HK-2 (cell line): ENCODE measurements around the gene RAPGEF5.

Source experiments
- DNase-seq: peaks from one replicate; pipeline ENCODE4 v3.0.0-alpha.2; 2018; ENCODE audit not compliant: unreplicated experiment

Gene RAPGEF5

DNA sequence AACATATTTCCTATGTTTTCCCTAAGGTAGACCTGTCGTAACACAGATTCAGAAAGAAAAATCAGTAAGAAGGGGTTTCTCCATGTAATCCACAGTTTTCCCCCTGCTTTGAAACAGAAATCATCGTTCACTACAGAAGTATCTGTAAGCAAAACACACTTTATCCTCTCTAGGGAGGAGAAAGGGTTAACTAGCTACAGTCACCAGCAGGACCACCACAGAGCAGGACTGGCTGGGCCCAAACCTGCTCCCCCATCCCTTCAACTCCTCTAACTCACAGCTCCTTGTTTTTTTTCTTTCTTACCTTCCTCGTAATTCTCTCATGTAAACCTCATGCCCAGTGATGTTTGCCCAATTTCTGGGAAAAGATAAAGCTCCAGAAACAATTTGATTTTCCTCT is 167.7 kb downstream of the RAPGEF5 start:
- no peak for DNase-seq

DNA sequence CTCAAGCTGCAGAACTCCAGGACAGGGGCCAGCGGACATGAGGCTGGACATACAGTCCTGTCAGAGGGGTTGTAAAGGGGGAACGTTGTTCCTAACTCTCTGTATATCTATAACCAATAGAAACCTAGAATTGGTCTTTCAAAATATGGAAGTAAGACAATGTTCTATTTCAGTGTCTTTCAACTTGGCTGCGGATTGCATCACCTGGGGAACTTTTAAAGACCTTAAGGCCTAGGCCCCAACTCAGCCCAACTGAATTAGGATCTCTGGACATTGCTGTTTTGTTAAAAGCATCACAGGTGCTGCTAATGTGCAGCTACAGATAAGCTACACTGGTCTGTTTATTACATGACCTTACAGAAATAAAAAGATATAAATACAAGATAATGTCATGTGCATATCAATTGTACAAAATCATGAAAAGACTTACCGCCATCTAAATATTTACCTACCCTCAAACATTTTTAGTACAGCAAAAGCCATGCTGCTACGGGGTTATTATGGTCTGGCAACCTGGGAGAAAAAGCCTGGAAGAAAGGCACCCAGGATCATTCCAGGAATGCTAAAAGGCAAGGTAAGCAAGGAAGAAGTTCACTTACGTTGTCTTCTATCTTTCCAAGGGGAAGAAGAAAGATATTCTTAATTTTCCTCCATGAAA is 169.1 kb downstream of the RAPGEF5 start:
- no peak for DNase-seq

DNA sequence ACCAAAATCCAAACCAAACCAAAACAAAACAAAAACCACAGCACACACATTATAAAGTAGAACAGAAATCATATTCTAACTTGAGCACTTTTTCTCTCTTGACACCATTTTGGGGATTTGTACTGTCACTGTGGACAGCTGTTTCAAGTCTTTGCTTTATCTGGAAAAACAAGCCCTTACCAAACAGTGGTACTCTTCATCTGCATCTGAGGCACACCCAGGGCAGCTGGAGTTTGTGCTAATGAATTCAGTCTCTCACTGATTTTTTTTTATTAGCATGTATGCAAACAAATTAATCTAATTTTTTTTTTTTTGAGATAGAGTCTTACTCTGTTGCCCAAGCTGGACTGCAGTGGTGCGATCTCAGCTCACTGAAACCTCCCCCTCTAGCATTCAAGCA is 171.4 kb downstream of the RAPGEF5 start:
- no peak for DNase-seq

DNA sequence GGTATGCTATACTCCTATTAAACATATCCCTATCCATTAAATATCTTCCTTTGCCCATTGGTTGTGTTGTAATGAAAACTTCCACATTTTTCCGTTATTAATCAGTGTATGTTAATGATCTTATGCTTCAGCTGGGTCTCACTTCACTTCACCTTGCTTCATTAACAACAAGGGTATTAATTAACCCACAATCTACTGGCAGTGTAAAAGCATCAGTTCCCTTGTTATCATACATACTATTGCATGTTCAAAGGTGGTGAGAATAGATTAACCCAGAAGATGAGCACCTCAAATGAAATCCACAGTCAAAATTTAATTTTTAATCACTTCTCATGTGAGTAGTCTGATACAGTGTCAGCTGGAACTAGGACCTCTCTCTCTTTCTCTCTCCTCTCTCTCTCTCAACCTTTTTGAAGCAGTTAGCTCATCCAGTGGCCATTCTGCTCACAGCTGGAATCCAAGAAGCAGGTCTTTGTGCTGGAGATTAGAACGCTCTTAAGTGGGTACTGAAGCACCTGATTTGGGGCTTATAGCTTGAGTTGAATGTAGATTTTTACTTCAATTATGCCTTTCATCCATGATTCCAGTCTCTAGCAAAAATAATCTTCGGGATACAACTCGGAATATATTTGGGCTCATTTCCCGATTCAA is 172.3 kb downstream of the RAPGEF5 start:
- no peak for DNase-seq

DNA sequence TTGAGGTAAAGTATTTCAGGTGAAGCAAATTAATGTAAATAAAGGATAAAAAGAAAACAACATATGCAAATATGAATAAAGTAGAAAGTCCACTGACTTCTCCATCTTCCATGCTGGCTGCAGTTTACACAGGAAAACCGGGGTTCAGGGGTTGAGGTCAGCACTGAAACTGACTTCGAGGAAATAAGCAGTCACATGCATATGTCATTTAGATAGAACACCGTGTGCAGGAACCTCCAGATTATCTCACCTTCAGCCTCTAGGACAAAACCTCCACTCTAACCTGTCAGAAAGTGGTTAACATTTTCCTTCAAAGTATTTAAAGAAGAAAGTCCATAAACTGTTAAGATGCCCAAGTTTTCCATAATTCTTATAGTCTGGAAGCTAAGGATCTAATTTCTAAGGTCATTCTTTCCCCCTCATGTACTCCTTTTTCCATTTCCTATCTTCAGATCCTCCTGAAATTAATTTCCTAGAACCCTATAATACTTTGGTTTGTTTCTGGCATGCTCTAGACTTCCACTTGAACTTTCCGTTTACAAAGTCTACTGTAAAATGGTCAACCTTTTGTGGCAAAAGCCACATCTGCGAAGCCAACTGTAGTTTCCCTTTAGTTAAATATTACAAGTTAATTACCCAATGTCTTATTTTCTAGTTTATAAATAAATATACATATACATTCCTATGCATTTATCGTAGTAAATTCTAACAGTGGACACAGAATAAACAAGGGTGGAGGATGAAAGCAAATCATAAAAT is 173.3 kb downstream of the RAPGEF5 start:
- no peak for DNase-seq

DNA sequence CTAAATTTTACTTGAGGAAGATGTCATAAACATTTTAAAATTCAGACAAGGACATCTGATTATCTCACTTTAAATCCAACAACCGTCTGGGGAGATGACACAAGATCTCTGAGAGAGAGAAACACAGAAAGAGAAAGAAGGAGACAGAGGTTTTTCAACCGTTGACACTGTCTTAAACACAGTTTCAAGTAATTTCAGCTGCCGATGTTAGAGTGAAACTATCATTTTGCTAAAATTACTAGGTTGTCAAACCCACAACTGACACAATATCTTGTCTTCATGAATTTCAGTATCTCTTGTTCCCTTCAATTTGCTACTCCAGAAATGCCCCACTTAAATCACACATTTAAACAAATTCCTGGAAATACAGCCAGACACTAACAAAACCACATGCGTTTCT is 174.8 kb downstream of the RAPGEF5 start:
- no peak for DNase-seq

DNA sequence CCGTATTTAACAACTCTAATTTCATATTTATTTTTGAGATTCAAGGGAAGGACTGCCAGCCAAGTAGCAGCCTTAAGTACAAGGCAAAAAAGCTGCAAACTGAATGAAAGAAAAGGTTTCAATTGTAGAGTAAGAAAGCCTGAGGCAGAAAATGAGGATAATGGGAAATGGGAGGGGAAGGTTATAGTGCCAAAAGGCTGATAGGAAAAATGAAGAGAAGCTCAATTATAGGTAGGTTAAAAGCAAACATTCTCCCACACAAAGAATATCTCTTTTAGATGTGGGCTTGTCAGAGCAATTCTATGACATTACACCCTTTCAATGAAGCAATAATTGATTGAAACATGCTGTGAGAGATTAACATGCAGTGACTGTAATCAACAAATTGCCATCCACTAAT is 175.3 kb downstream of the RAPGEF5 start:
- no peak for DNase-seq

DNA sequence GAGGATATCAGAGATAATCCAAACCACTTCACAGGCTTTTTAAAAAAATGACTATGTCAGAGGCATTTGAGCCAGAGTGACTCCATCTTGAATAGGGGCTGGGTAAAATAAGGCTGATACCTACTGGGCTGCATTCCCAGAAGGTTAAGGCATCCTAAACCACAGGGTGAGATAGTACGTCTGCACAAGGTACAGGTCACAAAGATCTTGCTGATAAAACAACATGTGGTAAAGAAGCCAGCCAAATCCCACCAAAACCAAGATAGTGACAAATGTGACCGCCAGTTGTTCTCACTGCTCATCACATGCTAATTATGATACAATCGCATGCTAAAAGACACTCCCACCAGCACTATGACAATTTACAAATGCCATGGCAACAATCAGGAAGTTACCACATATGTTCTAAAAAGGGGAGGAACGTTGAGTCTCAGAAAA is 177.5 kb downstream of the RAPGEF5 start:
- no peak for DNase-seq

DNA sequence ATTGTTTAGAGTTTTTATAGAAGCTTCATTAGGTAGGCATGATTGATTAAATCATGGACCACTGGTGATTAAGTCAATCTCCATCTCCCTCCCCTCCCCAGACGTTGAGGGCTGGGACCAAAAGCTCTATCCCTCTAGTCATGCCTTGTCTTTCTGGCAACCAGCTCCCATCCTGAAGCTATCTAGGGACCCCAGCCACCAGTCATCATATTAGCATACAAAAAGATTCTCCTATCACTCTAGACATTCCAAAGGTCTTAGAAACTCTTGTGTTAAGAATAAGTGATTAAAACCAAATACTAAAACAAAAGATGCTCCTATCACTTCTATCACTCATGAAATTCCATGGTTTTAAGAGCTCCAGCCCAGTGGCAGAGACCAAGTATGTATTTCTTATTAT is 178.2 kb downstream of the RAPGEF5 start:
- no peak for DNase-seq

DNA sequence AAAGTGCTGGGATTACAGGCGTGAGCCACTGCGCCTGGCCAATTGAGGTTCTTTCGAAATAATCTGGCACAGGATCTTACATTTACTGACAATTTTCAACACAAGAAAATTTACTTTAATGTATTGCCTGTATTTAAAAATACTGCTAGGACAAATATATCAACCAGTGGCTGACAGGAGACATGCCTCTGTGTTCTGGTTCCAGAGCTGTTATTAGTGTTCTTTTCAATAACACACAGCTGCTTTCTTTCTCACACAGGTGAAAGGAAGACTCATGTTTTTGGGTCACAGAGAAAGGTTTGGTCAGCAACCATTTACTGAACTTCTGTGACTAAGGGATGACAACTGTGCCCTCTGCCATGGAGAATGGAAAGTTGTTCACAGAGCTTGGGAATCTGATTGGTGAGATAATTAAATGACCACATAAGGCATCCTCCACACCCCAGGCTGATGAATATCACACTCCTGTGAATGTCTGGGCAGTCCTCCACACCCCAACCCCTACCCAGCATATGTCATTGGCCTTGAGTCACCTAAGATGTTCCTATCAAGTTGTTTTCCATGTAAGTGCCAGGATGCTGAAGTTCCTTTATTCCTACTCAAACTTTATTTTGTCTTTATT is 180.1 kb downstream of the RAPGEF5 start:
- DNase-seq: no peak

DNA sequence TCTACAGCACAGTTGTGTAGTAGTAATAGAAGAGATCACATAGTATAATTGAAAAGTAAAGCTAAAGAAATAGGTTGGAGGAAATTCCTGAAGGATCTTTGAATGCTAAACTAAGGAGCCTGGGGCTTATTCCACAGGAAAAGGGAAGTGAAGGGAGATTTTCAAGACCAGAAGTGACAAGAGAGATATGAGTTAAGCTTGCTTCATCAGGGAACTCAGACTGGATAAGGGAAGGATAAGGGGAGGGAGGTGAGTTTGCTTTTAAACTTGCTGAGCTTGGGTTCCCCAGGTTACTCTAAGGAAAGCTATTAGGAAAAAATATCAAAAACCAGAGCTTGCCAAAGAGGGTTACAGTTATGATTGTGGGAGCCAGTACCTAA is 182.4 kb downstream of the RAPGEF5 start:
- no peak for DNase-seq

DNA sequence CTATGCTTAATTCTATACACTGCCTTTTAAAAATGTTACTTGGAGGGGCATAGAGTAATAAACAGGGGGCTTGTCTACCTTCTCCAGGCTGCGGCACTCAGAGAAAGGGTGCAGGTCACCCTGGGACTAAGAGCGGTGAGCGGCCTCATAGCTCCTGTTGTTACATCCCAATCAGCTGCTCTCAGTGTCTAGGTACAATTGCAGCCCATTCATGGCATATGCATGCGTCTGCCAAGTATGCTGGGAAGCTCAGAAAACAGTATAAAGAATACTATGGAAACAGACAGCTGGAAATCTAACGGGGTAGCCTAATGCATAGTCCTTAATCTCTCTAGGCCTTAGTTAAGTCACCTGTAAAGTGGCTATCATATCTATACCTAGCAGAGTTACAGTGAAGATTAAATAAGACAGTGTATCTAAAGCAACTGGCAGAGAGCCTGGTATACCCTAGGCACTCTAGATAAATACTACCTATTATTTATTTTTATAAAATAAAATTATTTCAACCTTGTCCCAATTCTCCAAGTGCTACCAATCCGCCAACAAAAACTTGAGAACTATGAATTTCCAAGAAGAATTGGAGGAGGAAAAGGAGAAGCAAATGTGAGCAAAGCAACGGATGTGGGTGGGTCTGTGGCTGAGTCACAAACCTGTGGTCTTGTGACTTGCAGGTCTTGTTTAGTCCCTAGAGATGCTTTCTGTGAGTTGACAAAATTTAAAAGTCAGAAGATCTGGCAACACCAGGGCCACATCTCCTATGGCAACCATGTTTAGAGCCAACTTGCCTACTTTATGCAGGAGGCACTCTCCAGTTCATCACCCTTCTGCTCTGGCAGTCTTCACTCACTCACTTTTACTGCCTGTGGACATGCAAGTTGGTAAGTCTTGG is 183.0 kb downstream of the RAPGEF5 start:
- no peak for DNase-seq

DNA sequence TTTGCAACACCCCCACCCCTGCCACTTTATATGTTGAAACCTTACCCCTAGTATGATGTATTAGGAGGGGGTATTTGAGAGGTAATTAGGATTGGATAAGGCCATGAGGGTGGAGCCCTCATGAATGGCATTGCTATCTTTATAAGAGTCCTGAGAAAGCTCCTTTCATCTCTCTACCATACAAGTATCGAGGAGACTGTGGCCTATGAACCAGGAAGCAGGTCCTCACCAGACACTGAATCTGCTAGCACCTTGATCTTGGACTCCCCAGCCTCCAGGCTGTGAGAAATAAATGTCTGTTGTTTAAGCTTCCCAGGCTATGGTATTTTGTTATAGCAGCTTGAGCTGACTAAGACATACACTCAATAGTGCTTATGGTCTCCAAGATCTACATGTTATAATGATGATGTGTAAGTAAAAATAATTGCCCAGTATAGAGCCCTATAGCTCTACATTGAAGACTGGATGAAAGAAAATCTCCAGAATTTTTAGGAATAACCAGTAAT is 188.8 kb downstream of the RAPGEF5 start:
- DNase-seq: no peak

DNA sequence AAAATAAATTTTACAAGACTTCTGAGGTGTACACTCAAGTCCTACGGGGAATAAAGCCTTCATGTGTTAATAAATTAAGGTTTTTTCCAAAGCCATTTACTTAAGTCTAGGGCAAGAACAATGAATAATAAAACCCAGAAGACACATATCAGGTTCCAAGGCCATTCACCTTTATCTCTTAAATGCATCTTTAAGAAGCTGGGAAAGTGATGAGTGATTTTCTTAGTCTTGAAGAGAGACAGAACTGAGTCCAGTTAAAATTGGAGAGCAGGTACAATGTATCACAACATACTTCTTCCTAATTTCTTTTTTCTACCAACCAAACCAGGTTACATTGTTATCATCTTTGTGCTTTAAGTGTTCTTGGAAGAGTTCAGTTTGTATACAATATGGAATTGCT is 189.5 kb downstream of the RAPGEF5 start:
- no peak for DNase-seq

DNA sequence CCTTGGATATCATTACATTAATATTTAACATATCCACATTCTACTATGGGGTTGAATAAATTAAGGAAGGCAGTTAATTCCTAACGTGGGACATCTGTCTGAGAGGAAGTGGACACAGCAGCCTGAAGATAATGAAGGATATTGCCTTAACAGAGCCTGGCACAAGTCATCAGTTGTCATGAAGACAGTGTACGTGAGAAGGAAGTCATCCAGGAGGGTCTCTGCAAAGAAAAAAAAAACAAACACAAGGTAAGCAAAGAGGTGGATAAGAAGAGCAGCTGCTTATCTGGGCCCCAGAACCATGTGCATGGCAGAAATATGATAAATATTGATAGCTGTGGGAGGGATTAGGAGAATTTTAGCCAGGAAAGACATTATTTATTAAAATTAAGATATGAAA is 190.0 kb downstream of the RAPGEF5 start:
- DNase-seq: no peak

DNA sequence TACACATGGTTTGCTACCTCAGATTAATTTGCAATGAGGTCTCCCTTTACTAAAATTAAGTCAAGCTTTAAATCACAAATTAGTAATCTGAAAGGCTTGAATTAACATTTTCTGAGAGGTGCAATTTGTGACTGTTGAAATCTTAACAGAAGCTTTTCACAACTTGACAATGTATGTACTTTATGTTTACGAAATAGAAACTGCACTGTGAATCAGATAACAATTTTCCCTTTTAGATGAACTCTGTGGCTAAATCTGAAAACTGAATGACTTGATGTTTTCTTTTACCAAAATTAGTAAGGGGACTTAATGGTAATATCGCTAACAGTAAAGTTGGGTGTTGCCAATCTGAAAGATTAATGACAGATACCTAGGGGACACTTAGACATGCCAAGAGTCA is 197.6 kb downstream of the RAPGEF5 start:
- no peak for DNase-seq

DNA sequence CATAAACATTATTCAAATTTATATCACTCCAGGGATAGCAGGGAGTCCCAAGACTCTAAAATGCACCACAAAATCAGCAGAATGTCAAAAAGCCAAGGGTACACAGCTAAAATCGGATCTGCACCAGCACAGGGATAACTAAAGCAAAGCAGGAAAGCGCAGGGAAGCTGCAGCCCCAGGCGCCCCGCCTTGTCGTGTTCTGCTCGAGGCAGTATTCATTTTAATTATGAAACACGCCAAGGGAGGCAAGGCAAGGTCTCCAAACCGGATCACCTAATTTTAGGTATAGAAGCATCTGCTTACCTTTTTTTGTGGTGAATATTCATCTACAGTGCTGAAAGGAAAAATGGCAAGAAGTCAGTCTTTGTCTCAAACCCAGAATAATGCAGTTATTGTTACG is 199.4 kb downstream of the RAPGEF5 start:
- no peak for DNase-seq

DNA sequence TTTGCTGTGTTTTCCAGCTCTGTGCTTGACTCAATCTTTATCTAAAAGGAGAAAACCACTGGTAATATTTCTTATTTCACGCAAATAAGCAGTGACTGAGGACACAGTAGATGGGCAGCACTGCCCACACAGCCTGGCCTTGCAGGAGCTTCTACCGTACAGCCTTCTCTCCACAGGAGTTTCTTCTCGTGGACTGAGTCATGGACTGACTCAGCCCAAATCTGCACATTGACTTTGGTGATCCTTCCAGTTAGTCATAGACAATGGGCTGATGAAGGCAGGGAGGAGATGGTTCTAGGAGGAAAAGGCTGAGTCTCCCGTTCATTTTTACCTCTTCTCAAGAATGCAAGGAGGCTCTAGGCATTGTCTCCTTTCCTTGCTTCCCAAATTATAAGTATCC is 200.7 kb downstream of the RAPGEF5 start:
- DNase-seq: peak; percentile 25

DNA sequence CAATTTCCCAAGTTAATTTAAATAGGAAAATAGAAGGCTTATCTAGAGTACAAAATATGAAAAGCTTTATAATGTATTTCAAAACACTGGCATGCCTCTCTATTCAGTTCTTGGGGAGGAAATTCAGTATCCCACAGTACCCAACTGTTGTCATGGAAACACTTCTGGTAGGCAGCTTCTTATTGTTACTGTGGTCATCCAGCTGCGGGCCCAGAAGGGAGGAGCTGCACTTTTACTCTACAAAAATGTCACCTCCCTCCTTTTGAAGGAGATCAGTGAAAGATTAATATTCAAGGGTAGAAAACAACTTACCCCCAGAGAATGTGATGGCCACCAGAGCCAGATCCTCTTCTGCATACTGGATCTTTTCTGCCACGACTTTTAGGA is 202.8 kb downstream of the RAPGEF5 start:
- no peak for DNase-seq

DNA sequence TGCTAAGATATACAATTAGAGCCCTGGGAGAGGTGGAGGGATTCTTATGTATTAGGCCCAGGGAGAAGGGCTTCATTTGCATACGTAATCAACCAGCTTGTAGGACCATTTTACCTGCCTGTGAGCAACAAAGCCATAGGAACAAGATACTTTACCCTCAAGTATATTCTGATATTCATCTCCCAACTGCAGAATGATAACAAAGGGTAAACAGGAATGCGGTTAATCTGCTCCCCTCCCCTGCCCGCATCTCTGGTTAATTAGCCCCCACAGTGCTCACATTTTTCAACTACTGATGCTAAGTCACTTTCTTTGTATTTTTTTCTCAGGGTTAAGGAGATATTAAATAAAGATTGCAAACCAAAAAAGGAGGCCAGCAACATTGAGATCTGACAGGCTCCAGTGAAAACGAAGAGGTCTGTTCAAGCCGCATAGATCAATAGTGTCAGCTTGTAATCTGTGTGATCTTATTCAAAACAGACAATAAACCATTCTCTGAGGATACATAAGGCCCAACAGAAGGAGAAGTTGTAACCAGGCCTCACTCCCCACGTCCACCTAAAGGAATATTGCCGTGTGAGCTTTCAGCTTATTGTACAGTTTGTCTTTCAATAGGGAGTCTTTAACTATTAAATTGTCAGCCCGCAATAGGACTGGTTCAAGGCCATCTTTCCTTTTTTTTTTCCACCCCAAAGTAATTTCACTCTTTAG is 203.4 kb downstream of the RAPGEF5 start:
- DNase-seq: no peak

DNA sequence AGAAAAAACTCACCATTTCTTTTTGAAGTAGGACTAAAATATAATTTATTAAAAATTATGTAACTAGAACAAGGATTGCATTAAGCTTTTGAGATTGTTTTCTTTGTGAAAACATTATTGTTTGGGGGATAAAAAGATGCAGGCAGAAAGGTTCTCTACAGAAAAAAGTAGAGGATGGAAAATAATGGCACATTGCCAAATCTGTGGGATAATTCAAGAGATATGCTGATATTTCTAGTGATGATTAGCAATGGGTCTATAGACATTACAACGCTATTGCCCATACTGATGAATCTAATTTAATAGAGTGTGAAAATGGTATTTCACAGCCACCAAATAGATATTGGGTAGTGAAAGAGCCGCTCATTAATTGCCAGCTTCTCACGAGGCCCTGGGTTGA is 204.3 kb downstream of the RAPGEF5 start:
- no peak for DNase-seq
